ENCODE data around the gene PPL. TPM values are rescaled to one million over a fixed set of nuclear protein-coding genes. Genes with fewer than 3 reads are reported as not detected.

Gene PPL
- total and polyA plus RNA-seq, 2 of the 8 experiments (the other 6 are each of a cell fraction or from before 2014, with no cell fraction given) = 11.3 to 29.5 TPM

GRCh38 chr16:4904108-4904941, 32.6 kb downstream of the PPL start (continued):
- TF ChIP-seq RNF2 (IDR thresholded peaks at IDR 0.05; ENCODE audit: borderline replicate concordance, low read depth, low read length, missing control alignments, poor library complexity, severe bottlenecking) = no peak
- TF ChIP-seq SIRT6 (IDR thresholded peaks at IDR 0.05; ENCODE audit: low read length) = no peak
- TF ChIP-seq MAX (IDR thresholded peaks at IDR 0.05) = no peak
- TF ChIP-seq JUN (IDR thresholded peaks at IDR 0.05; ENCODE audit: low read depth, low read length) = no peak
- no peak for TF ChIP-seq SIN3A (conservative IDR thresholded peaks at IDR 0.05 in 1 of 2, IDR thresholded peaks at IDR 0.05 in 1 of 2; ENCODE audit: low read depth in 1 of 2, low read length in 2 of 2)
- TF ChIP-seq RAD21 (IDR thresholded peaks at IDR 0.05 in 1 of 2, conservative IDR thresholded peaks at IDR 0.05 in 1 of 2; ENCODE audit: low read depth in 2 of 2, low read length in 2 of 2) = no peak
- no peak for TF ChIP-seq RBBP5 (IDR thresholded peaks at IDR 0.05; ENCODE audit: borderline replicate concordance, low read depth, low read length)
- no peak for TF ChIP-seq ATF2 (IDR thresholded peaks at IDR 0.05; ENCODE audit: low read length)
- no peak for TF ChIP-seq POLR2AphosphoS5 (IDR thresholded peaks at IDR 0.05; ENCODE audit: low read depth, low read length)
- no peak for TF ChIP-seq ATF3 (IDR thresholded peaks at IDR 0.05; ENCODE audit: insufficient read depth, low read depth, low read length)

Data from H1 (cell line).